Measurements from ENCODE around the gene DCHS2.

DNA sequence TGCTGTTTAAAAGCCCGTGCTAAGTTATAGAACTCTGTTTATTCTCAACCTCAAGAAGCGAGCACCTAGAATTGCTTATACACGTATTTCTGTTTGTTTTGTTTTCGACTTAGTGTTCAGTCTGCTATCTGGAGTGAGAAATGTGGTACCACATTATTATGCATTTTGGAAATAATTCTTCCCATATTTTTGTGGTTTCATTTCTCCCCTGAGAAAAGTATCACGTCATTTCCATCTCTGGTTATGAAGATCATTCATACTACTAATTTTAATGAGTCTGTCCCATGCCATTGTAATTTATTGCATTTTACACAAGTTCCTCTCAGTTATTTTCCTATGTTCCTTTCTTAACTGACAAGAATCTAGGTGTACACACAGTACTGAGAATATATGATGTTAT lies 186.0 kb downstream of the DCHS2 start:
- TF ChIP-seq, protein P1, sequence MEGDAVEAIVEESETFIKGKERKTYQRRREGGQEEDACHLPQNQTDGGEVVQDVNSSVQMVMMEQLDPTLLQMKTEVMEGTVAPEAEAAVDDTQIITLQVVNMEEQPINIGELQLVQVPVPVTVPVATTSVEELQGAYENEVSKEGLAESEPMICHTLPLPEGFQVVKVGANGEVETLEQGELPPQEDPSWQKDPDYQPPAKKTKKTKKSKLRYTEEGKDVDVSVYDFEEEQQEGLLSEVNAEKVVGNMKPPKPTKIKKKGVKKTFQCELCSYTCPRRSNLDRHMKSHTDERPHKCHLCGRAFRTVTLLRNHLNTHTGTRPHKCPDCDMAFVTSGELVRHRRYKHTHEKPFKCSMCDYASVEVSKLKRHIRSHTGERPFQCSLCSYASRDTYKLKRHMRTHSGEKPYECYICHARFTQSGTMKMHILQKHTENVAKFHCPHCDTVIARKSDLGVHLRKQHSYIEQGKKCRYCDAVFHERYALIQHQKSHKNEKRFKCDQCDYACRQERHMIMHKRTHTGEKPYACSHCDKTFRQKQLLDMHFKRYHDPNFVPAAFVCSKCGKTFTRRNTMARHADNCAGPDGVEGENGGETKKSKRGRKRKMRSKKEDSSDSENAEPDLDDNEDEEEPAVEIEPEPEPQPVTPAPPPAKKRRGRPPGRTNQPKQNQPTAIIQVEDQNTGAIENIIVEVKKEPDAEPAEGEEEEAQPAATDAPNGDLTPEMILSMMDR (conservative IDR thresholded peaks at IDR 0.05) = no peak
- TF ChIP-seq EZH2 (IDR thresholded peaks at IDR 0.05; ENCODE audit: low read depth) = no peak
